KG1 (cell line): ENCODE data around the gene AEN.
A peak's percentile ranks its signal among the peaks of the same experiment; 100 is the strongest.
"Not testable (repeated sequence)": the region's sequence is repeated elsewhere in the genome, so short reads cannot be mapped to it uniquely, and the experiment has no call there.

Experiments
- DNase-seq: peaks from one replicate; lab custom pipeline; 2025; lab: John Stamatoyannopoulos, UW

AEN gene

DNA sequence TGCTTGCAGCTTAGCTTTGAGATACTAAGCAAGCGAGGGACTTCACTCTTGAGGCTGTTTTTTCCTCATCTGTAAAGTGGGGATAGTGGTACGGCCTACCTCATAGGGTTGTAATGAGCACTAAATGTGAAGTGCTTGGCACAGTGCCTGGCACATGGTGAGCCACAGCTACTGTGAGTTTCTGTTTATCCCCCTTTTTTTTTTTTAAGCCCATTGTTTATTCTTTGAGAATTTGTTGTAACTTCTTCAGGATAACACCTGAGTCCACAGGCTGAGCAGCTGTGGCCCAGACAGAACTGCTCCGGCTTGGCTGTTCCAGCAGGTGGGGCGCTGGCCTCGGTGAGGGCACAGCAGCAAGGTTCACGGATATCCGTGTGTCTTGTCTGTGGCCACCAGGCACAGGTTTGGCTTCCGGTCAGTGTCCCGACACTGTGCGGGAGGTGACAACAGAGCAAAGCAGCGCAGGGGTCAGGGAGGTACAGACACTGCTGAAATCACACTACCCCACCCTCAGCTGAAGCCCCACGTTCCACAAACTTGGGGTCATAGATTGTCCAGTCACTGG is 10.4 kb downstream of the AEN start:
- DNase-seq = no peak

DNA sequence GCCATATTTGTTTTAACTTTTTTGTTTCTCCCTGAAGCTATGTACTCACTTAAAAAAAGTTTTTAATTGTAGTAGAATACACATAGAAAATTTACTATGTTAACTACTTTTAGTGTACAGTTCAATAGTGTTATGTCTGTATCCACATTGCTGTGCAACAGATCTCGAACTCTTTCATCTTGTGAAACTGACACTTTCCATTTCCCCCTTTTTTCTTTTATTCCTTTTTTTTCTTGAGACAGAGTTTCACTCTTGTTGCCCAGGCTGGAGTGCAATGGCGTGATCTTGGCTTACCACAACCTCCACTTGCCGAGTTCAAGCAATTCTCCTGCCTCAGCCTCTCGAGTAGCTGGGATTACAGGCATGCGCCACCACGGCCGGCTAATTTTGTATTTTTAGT is 11.7 kb downstream of the AEN start:
- not testable (repeated sequence) for DNase-seq

DNA sequence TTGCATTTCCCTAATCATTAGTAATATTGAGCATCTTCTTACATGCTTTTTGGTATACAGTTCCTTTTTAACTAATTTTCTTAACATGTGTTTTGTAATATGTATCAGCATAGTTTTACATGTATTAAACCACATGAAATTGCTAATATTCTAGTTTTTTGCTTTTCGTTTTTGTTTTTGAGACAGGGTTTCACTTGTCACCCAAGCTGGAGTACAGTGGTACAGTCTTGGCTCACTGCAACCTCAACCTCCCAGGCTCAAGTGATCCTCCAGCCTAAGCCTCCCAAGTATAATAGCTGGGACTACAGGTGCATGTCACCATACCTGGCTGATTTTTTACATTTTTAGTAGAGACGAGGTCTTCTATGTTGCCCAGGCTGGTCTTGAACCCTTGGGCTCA is 13.3 kb downstream of the AEN start:
- no peak for DNase-seq

DNA sequence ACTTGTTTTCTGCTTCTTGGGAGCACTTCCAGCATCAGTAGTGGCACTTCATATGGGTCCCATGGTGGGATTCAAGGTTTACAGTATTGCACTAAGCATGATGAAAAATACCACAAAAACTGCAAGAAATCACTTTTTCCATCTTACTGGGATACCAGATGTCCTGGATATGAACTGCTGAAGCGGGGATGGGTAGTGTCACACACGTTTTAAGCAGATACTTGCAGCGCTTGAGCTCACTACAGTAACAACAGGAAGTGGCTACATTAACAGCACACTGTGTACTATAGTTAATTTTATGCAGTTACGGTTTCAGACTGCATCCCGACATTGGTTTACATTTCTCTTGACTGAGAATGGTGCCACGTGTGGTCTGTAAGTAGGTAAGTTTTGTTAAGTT is 14.2 kb downstream of the AEN start:
- no peak for DNase-seq

DNA sequence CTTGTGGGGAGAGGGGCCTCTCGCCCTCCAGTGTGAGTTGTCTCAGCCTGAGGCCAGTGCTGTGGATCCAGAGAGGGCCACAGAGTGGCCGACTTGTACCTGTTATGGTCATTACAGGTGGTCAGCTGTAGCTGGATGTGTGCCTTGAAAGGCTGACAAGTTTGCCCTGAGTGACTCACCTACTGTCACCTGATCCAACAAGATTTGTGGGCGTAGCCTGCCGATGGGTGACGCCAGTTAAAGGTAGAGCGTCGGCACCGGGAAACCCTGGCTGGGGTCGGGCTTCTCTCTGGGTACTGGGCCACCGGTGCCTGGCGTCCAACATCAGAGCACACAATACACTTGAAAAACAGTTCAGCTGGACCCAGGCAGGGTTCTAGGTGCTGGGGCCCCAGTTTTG is 14.9 kb downstream of the AEN start:
- no peak for DNase-seq

DNA sequence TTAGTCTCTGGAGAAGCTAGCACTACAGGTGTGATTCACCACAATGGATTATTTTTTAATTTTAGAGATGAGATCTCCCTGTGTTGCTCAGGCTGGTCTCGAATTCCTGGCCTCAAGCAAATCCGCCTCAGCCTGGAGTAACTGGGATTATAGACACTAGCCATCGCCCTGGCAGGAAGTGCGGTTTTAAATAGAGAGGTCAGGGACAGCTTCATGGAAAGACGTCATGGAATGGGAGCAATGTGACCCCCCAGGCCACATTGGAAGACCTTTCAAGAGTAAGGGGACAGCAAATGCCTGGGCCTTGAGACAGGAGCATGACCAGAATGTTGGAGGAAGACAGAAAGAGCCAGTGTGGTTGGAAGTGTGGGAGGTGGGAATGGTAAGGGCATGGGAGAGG is 15.5 kb downstream of the AEN start:
- no peak for DNase-seq

DNA sequence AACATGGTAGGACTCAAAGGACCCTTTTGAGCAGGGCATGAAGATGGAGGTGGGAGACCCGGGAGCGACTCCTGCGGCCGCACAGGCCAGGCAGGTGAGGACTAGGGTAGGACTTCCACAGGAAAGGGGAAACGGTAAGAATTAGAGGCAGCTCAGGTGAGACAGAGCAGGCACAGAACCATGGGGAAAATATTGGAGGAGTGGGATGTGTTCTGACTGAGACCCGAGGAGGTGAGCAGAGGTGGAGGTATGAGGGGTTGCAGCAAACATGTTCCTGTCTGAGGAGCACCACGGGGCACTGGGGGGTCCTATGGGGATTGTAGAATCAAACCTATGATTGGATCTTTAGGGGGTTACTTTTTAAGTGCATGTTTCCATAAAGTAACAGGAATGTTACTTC is 16.3 kb downstream of the AEN start:
- DNase-seq = no peak

DNA sequence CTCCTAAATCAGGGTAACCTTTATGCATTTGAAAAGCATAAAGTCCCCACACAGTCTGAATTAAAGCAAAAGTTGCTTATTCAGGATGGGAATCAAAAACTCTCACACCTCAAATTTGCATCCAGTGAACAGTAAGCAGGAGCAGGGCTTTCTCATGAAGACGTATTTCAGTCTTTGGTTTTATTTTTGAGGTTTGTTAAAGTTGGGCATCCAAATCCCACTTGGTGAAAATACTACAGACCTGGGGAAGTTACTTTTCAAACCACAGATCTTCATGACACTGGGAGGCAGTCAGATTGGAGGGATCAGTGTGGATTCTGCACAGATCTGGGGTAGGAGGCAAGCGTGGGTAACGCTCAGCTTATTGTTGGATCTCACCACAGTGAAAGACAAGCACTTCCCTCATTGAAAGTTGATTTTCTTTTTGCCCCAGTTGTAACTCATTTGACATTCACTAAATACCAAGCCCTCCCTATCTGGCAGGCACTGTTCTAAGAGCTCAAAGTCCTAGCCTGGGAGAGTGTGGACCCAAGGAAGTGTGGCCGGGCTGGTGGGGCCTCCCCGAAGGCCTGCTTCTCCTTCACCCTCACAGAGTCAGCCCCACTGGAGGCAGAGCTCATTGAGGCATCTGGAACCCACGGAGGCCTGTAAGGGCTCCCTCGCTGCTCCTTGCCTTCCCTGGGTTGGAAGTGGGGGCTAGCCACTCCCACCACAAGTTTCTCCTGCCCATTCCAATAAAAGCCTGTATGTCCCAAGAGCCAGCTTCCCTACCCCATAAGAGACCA is 16.9 kb downstream of the AEN start:
- no peak for DNase-seq

DNA sequence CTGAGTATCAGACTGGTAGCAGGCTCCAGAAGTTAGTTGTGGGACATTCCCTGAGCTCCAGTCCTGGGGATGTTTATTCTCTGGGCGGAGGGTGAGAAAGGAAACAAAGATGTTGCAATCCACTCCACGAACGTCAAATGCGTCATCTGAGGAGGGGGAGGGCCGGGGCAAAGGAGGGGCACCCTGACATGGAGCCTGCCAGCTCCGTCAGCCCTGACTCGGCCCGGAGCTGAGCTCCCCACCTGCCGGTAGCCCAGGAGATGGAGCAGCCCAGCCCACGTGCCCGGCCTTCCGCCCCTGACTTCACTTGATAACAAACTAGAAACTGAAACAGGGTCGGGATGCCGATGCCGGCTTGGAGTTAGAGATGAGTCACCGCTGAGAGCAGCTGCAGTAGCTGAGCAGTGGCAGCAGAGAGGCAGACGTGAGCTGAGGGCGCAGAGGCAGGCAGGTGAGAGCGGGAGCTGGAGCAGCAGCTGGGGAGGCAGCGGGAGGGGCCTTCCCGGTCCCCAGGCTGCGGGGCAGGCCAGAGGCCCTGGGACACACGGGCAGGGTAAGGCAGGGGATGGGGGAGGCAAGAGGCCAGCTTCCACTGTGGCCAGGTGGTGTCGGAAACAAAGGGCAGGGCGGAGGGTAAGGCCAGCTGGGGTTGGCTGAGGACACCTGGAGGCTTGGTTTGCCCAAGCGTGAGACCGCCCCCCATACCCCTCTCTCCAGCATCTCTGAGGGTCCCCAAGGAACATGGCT is 17.7 kb downstream of the AEN start, which contains the start of gene ISG20:
TSS of gene ISG20 (plus strand) at position 391 of the 747 bp plus-strand sequence. CDS start at position 742, 351 bp downstream.
- peak; percentile 54 for DNase-seq

DNA sequence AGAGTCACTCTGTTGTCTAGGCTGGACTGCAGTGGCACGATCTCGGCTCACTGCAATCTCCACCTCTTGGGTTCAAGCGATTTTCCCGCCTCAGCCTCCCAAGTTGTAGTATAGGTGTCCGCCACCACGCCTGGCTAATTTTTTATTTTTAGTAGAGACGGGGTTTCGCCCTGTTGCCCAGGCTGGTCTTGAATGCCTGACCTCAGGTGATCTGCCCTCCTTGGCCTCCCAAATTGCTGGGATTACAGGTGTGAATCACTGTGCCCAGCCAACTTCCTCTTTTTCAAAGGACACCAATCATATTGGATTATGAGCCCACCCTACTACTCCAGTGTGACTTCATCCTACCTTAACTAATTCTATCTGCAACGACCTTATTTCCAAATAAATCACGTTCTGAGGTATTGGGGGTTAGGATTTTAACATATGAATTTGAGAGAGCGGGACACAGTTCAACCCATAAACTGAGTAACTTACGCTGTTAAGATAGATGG is 20.9 kb downstream of the AEN start:
- no peak for DNase-seq

DNA sequence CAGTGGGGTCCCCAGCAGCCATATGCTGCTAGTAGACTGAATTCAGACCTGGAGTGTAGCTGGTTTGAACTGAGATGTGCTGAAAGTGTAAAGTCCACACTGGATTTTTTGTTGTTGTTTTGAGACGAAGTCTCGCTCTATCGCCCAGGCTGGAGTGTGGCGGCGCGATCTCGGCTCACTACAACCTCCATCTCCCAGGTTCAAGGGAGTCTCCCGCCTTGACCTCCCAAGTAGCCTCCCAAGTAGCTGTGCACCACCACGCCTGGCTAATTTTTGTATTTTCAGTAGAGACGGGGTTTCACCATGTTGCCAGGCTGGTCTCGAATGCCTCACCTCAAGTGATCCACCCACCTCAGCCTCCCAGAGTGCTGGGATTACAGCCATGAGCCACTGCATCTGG is 21.4 kb downstream of the AEN start:
- DNase-seq = not testable (repeated sequence)

DNA sequence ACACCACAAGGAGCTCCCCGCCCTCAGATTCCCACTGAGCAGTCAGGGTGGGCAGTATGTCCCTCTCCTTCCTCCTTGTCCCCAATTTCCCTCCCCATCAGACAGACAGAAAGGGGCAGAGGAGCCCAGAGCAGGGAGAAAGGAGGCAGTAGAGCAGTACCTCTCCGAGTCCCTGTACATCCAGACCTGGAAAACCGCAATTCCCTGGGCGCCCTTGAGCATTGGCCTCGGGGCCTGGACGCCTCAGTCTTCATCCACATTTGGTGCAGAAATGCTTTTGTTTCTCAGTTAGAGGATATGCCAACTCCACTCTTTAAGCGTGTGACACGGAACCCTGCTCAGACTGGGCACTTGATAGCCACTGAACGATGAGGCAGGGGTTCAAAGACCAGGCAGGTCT is 23.6 kb downstream of the AEN start:
- no peak for DNase-seq

DNA sequence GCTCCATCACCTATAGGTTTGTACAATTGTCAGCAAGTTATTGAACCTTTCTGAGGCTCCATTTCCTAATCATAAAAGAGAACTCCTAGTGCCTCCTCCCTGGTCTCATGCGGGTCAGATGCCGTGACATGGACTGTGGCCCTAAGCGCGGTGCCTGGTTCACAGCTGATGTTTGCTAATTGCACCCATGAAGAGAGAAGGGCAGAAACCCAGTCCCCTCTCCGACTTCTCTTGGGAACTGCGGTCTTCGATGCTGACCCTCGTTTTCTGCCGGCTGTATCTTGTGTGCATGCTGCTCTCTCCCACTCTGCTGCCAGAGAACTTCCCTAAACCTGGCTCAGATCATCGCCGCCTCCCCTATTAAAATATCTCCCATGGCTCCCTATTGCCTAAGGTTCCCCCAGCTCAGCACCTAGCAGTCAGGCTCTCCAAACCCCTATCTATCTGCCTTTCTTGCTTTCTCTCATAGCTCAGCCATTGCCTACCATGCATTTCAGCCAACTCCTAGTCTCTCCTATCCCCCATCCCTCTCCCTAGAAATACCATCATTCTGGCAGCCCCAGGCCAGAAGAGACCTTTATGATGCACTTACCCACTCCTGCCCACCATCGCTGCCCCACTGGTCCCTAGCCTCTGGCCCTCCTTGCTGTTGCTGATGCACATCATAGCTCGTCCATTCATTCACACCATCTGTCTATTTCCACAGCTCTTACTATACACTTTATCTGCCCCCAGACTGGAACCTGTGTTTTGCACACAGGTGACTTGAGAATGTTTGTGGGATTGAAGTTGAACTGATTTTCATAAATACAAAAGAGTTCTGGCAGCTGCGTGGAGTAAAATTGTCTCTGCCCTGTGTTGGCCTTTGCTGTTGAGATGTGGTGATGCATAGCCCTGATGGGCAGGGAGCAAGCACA is 24.3 kb downstream of the AEN start:
- DNase-seq = no peak

DNA sequence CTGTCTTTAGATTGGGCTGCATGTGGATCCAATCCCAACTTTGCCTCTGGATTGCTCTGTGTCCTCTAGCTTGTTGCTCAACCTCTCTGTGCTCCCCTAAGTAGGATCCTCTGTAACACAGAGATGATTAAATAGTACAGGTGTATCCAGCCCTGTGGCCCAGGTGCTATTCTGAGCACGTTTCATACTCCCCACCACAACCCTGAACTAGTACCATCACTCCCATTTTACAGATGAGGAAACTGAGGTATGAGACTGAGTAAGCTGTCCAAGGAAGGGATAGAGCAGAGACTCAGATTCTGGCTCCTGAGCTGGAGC is 24.9 kb downstream of the AEN start:
- DNase-seq = no peak

DNA sequence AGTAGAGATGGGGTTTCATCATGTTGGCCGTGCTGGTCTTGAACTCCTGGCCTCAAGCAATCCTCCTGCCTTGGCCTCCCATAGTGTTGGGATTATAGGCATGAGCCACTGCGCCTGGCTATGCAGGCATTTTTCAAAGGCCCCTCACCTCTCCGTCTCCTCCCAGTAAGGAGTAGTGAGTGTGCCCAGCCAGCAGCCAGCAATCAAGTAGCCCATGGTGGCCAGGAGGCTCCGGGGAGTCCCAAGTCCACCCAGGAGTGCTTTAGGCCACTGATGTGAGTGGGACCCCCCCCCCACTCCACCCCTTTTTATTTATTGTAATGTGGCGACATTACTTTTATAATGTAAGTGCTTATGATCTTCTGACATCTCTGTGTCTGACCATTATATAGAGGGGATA is 25.8 kb downstream of the AEN start:
- no peak for DNase-seq

DNA sequence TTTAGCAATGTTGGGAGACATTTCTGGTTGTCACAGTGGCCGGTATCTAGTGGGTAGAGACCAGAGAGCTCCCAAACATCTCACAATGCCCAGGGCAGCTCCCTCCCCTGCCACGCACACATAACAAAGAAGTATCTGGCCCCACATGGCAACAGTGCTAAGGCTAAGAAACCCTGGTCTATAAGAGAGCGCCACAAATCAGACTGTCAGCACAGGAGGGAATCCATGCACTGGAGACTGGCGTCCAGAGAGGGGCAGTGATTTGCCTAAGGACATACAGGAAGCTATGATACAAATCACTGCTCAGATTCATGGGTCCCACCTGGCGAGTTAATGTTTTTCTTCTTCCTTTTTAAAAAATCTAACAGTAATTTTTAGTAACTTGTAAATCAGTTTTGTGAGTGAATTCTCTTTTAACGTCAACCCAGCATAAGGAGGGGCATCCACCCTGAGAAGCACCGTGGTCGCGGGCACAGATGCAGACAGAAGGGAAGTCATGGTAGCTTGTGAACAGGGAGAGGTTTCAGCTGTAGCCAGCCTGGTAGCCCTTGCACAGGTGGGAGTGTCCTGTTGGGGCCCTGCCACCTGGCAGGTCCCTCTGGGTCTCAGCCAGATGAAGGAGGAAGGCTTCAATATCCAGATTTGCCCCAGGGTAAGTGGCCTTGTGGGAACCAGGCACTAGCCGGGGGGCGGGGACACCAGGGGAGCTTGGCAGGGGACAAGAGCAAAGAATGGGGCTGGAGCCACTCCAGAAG is 26.4 kb downstream of the AEN start:
- no peak for DNase-seq

DNA sequence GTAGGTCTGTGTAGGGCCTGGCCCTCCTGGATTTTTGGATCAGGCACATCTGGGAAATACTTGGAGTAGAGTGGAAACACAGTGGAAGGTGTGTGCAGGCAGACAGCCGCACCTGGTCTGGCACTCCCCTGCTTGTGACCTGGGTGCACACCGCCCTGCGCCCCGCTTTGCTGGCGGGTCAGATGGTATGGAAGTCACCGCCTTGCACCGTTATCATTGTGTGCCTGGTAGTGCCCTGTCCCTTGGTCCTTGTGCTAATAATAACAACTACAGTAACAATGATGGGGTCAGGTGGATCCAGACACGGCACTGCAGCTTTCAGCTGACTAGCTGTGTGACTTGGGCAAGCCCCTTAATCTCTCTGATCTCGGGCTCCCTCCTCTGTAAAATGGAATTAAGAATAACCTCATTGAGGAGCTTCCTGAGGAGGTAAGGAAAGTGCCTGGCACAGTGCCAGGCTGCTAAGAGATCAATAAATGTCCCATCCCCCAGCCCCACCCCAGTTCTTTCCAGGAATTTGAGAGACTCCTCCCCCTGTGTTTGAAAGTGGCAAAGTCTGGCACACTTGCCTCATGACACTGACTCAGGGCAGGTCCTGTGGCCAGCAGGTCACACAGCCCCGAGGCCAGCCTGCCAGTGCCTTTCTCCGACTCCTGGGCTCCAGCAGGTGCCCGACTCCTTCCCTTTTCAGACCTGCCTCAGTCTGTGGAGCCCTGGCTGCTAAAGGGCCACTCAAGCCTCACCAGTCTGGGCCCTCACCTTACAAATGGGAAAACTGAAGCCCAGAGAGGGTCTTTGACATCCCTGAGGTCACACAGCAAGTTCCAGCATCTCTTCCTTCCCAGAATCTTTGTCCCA is 27.4 kb downstream of the AEN start:
- no peak for DNase-seq

DNA sequence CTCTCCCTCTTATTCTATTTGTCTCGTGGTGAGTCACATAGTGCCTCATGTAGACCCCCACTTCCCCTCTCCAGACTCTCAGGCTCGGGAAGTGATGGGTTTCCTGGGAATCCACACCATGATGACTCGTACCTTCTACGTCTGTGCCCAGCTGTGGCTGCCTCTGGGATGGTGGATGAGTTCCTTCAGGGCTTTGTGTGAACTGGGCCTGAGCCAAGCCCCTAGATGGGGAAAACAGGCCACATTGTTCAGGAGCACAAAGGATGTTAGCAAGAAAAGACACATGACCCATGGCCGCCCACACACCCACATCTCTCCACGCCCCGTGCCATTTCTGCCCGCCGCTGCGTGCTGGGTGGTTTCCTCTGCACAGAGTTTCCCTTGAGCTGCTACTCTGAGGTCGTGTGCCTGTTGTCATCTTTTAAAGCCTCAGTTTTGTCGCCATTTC is 28.2 kb downstream of the AEN start:
- DNase-seq = no peak

DNA sequence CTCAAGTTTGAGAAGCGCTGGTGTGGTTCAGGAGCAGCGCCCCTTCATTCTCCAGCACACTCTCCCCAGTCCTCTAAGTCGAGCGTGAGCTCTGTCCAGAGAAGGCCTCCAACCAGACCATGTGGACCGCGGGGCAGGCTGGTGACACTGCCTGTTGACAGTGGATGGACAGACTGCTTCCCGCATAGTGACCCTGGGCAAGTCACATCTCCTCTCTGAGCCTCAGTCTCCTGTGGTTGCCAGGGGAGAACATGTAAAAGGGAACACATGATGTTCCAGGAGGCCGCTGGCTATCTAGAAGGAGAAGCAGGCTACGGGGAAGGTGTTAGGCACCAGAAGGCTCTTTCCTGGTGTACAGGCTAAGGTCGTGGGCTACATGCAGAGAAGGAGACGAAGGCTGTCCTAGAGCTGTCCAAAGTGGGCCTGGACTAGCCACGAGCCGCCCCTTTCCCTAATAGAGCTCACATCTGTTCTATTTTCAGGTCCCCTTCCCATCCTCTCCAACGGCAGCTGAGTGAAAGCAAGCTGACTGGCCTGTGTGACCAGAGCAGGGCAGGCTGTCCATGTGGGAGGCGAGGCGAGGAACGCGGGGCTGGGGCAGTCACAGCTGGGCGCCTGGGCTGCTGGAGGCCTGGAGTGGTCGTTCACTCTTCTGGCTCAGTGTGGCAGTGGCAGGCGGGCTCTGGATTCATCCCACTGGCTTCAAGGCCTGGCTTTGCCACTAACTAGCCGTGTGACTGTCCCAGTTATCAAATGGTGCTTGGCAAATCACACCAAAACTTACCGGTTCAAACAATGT is 28.8 kb downstream of the AEN start:
- no peak for DNase-seq
